Activated CD8-positive, alpha-beta memory T cell treated with anti-CD3 and anti-CD28 coated beads, Interleukin-2, amount 50 U/mL, for 48 hours (primary cell): ENCODE measurements around the gene FCHSD2.
"Not testable (repeated sequence)": the region's sequence is repeated elsewhere in the genome, so short reads cannot be mapped to it uniquely, and the experiment has no call there.

Experiments used
- DNase-seq: peaks from one replicate; pipeline ENCODE4 v3.0.0-alpha.2; 2020

Gene FCHSD2

GRCh38 chr11:72860010-72860409, 282.1 kb downstream of the FCHSD2 start:
- no peak for DNase-seq

GRCh38 chr11:72859126-72859525, 283.0 kb downstream of the FCHSD2 start:
- DNase-seq = no peak

- DNase-seq = not testable (repeated sequence)
Measured at GRCh38 chr11:72858267-72858666, 283.9 kb downstream of the FCHSD2 start.

GRCh38 chr11:72856551-72857345, 285.4 kb downstream of the FCHSD2 start:
- DNase-seq = no peak

GRCh38 chr11:72856065-72856464, 286.1 kb downstream of the FCHSD2 start:
- DNase-seq = no peak

GRCh38 chr11:72851726-72852125, 290.4 kb downstream of the FCHSD2 start:
- no peak for DNase-seq

- DNase-seq = no peak
Measured at GRCh38 chr11:72850832-72851231, 291.3 kb downstream of the FCHSD2 start.

GRCh38 chr11:72848846-72849466, 293.2 kb downstream of the FCHSD2 start:
- no peak for DNase-seq

- DNase-seq = no peak
Measured at GRCh38 chr11:72844356-72844755, 297.8 kb downstream of the FCHSD2 start.

GRCh38 chr11:72842653-72843330, 299.3 kb downstream of the FCHSD2 start:
- no peak for DNase-seq

GRCh38 chr11:72842126-72842525, 300.0 kb downstream of the FCHSD2 start:
- DNase-seq = no peak

- DNase-seq = no peak
Measured at GRCh38 chr11:72841397-72841796, 300.7 kb downstream of the FCHSD2 start.

- no peak for DNase-seq
Measured at GRCh38 chr11:72840780-72841179, 301.3 kb downstream of the FCHSD2 start.

GRCh38 chr11:72838691-72839305, 303.3 kb downstream of the FCHSD2 start:
- DNase-seq = no peak

- DNase-seq = no peak
Measured at GRCh38 chr11:72836111-72836510, 306.0 kb downstream of the FCHSD2 start.

- no peak for DNase-seq
Measured at GRCh38 chr11:72834905-72835304, 307.2 kb downstream of the FCHSD2 start.

- no peak for DNase-seq
Measured at GRCh38 chr11:72833811-72834493, 308.2 kb downstream of the FCHSD2 start.

- DNase-seq = no peak
Measured at GRCh38 chr11:72833083-72833733, 308.9 kb downstream of the FCHSD2 start.

- no peak for DNase-seq
Measured at GRCh38 chr11:72832301-72833082, 309.6 kb downstream of the FCHSD2 start.

- peak; percentile 74 for DNase-seq
Measured at GRCh38 chr11:72831521-72832300, 310.4 kb downstream of the FCHSD2 start.
